ENCODE results near the gene LIPF.

The LIPF gene

DNA sequence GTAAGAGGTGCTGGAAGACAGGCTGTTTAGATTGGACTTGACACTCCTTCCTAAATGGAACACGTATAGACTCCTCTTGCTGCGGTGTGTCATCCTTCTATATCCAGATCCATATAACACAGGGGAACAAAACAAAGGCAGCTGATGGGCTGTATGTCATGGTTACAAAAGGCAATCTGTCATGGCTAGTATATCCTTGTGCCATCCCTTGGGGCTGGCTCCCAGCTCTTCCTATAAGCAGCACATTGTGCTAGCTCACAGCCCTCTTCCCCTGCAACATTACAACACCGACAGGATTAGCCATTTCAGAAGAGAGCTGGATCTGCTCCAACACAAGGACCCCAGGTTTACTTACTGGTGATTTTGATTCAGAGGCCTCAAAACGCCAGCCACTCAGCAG, 57.1 kb downstream of the LIPF start:
- Histone ChIP-seq H4K20me1 (ENCODE audit: insufficient read depth, low read length) (no peaks in the 10 kb centered on the region), H3K27me3 (ENCODE audit: low read depth, low read length) (no peaks in the 10 kb centered on the region), H3K27ac (ENCODE audit: low read length) (no peak overlapping the region), H3K9ac (ENCODE audit: low read length) (no peak overlapping the region), H3K4me3 (ENCODE audit: low read length) (no peak overlapping the region), H3K36me3 (replicated peaks; ENCODE audit: low read depth, low read length) (no peaks in the 10 kb centered on the region), H2AFZ (ENCODE audit: low read depth, low read length) (no peak overlapping the region), H3K4me1 (ENCODE audit: low read length) (peaks cover 11% of the 10 kb centered on the region), H3K9me3 (ENCODE audit: insufficient read depth, low read length) (no peaks in the 10 kb centered on the region), H3K4me2 (ENCODE audit: low read length) (no peak overlapping the region), H3K79me2 (ENCODE audit: low read length) (no peaks in the 10 kb centered on the region)
- TF ChIP-seq, protein P1, sequence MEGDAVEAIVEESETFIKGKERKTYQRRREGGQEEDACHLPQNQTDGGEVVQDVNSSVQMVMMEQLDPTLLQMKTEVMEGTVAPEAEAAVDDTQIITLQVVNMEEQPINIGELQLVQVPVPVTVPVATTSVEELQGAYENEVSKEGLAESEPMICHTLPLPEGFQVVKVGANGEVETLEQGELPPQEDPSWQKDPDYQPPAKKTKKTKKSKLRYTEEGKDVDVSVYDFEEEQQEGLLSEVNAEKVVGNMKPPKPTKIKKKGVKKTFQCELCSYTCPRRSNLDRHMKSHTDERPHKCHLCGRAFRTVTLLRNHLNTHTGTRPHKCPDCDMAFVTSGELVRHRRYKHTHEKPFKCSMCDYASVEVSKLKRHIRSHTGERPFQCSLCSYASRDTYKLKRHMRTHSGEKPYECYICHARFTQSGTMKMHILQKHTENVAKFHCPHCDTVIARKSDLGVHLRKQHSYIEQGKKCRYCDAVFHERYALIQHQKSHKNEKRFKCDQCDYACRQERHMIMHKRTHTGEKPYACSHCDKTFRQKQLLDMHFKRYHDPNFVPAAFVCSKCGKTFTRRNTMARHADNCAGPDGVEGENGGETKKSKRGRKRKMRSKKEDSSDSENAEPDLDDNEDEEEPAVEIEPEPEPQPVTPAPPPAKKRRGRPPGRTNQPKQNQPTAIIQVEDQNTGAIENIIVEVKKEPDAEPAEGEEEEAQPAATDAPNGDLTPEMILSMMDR (IDR thresholded peaks at IDR 0.05; ENCODE audit: low read depth, low read length), result no peak
- no peak for TF ChIP-seq EZH2phosphoT487 (IDR thresholded peaks at IDR 0.05; ENCODE audit: low read depth)

DNA sequence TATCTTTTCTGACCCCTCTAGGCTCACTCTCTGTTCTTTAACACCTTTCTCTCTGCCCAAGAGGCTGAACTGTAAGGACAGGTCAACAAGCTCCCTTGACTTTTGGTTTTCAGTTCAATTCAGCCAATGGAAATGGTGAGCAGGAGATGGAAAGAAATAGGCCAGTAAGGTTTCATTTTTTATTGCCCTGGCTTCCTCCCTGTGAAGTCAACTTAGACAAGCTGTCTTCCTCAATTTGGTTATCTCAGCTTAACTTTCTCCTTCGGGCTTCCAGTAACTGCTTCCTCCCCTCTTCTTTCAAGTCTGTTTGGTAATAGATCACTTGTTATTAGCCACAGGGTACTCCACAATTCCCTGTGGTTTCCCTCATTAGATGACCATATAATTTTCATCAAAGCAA, 61.6 kb downstream of the LIPF start:
- TF ChIP-seq, protein P1 (IDR thresholded peaks at IDR 0.05; ENCODE audit: low read depth, low read length), result no peak
- no peak for TF ChIP-seq EZH2phosphoT487 (IDR thresholded peaks at IDR 0.05; ENCODE audit: low read depth)

DNA sequence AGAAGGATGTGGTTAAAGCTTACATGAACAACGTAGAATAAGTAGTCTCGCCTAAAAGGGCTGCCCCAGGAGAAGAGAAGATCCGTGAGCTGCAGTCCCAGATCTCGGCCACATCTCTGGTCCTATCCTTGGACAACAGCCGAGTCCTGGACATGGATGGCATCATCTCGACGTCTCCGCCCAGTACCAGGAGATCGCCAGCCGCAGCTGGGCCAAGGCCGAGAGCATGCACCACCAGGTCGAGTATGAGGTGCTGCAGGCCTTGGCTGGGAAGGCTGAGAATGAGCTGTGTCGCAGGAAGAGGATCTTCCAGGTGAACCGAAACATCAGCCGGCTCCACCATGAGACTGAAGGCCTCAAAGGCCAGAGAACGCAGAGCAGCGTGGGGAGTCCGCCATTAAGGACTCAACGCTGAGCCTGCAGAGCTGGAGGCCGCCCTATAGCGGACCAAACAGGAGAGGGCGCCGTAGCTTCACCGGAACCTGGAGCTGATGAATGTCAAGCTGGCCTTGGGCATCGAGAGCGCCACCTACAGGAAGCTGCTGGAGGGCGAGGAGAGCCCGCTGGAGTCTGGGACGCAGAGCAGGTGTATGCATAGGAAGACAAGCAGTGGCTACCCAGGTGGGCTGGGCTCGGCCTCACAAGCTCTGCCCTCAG, 64.0 kb downstream of the LIPF start:
- Histone ChIP-seq H3K4me1 (ENCODE audit: low read length) (peaks cover 42% of the 10 kb centered on the region), H3K79me2 (ENCODE audit: low read length) (no peaks in the 10 kb centered on the region), H3K4me2 (ENCODE audit: low read length) (no peak overlapping the region), H4K20me1 (ENCODE audit: insufficient read depth, low read length) (no peaks in the 10 kb centered on the region), H3K27me3 (ENCODE audit: low read depth, low read length) (no peaks in the 10 kb centered on the region), H2AFZ (ENCODE audit: low read depth, low read length) (no peak overlapping the region), H3K9me3 (ENCODE audit: insufficient read depth, low read length) (no peaks in the 10 kb centered on the region), H3K27ac (ENCODE audit: low read length) (no peak overlapping the region), H3K36me3 (replicated peaks; ENCODE audit: low read depth, low read length) (no peaks in the 10 kb centered on the region), H3K9ac (ENCODE audit: low read length) (no peak overlapping the region), H3K4me3 (ENCODE audit: low read length) (no peak overlapping the region)
- no peak for TF ChIP-seq EZH2phosphoT487 (IDR thresholded peaks at IDR 0.05; ENCODE audit: low read depth)
- TF ChIP-seq, protein P1 (IDR thresholded peaks at IDR 0.05; ENCODE audit: low read depth, low read length), result peak; percentile 76

More for the DNA sequence above, 61.6 kb downstream of the LIPF start:
- no peak overlapping the region for H3K27ac ChIP-seq (ENCODE audit: low read length)
- no peaks in the 10 kb centered on the region for H3K27me3 ChIP-seq (ENCODE audit: low read depth, low read length)
- no peak overlapping the region for H3K4me3 ChIP-seq (ENCODE audit: low read length)
- peak overlapping the region; percentile 43; the same call in 1 of the 2 replicates for H3K4me2 ChIP-seq (ENCODE audit: low read length)
- no peaks in the 10 kb centered on the region for H3K9me3 ChIP-seq (ENCODE audit: insufficient read depth, low read length)
- no peaks in the 10 kb centered on the region for H3K36me3 ChIP-seq (replicated peaks; ENCODE audit: low read depth, low read length)
- no peaks in the 10 kb centered on the region for H3K79me2 ChIP-seq (ENCODE audit: low read length)
- H2AFZ ChIP-seq (ENCODE audit: low read depth, low read length), result no peak overlapping the region
- no peaks in the 10 kb centered on the region for H4K20me1 ChIP-seq (ENCODE audit: insufficient read depth, low read length)
- peaks cover 23% of the 10 kb centered on the region for H3K4me1 ChIP-seq (ENCODE audit: low read length)
- H3K9ac ChIP-seq (ENCODE audit: low read length), result no peak overlapping the region

Data from OCI-LY3 (cell line).